ENCODE results near the gene RPS6KB1. TPM values are rescaled to one million over a fixed set of nuclear protein-coding genes. Genes with fewer than 3 reads are reported as not detected.

The RPS6KB1 gene
- total RNA-seq: 28.0 and 29.2 TPM in 2 replicates

GRCh38 chr17:59892924-59893675, at the start of gene RPS6KB1, which contains the start of gene TUBD1:
Gene RPS6KB1, plus strand, starts transcription at chr17:59893121. Its CDS starts 64 bp downstream, at chr17:59893185.
Gene TUBD1, minus strand, starts transcription at chr17:59892943. Its CDS starts 1,941 bp downstream, at chr17:59891002.

DNA sequence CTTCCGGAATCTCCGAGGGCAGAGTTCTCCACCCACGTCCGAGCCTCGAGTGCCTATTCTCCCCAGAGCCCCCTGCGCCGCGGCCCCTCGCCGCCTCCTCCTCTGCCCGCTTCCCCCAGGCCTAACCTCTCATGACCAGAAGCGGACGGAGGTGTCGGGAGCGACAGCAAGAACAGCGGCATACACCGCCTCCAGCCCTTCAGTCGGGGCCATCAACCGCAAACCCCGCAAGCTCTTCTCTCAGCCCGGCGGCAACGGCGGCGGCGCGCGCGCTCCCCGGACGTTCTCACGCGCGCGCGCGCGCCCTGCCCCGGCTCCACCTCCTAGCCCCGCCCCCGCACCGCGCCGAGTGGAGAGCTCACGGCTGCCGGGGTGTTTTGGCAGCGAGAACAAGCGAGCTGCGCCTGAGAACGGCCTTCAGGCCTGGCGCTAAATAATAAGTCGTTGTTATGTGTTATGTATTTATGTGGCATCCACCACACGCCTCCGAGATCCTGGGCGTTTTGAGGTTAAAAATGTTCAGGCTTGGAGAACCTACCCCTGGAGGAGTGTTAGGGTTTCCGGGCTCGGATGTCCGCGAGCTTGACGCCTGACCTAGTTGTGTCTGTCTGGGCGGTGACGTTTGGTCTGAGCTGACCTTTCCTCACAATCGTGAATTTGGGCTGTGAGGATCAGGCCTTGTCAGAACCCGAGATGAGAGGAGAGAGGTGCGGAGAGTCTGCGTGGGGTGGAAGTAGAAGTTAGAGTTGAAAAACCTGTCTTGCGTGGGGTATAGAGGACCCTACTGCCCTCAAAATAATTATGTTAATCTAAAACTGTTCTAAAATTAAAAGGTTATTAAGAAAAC, 71.8 kb downstream of the RPS6KB1 start, which contains the start of gene RNFT1:
Gene RNFT1, minus strand, starts transcription at position 259 of the 847 bp plus-strand sequence. Its CDS starts 77 bp downstream, at position 182.

Other genes with a start within 250 kb of the RPS6KB1 start
- 49.7 and 51.9 TPM in 2 replicates for gene PTRH2, start 185.7 kb upstream of the RPS6KB1 start, total RNA-seq
- gene VMP1, start 185.5 kb upstream of the RPS6KB1 start, total RNA-seq: 184 and 215 TPM in 2 replicates
- 8.9 and 10.7 TPM in 2 replicates for gene TUBD1, start 178 bp upstream of the RPS6KB1 start, total RNA-seq
- 13.6 and 16.4 TPM in 2 replicates for gene RNFT1, start 71.6 kb downstream of the RPS6KB1 start, total RNA-seq
- gene HEATR6, start 185.8 kb downstream of the RPS6KB1 start, total RNA-seq: 15.7 and 31.5 TPM in 2 replicates